Hepatic stellate cell (primary cell): ENCODE data around the gene STX1A.

ENCODE experiments used
- DNase-seq: peaks from one replicate; pipeline ENCODE4 v3.0.0; 2011; ENCODE audit warnings: low spot score

Gene STX1A

DNA sequence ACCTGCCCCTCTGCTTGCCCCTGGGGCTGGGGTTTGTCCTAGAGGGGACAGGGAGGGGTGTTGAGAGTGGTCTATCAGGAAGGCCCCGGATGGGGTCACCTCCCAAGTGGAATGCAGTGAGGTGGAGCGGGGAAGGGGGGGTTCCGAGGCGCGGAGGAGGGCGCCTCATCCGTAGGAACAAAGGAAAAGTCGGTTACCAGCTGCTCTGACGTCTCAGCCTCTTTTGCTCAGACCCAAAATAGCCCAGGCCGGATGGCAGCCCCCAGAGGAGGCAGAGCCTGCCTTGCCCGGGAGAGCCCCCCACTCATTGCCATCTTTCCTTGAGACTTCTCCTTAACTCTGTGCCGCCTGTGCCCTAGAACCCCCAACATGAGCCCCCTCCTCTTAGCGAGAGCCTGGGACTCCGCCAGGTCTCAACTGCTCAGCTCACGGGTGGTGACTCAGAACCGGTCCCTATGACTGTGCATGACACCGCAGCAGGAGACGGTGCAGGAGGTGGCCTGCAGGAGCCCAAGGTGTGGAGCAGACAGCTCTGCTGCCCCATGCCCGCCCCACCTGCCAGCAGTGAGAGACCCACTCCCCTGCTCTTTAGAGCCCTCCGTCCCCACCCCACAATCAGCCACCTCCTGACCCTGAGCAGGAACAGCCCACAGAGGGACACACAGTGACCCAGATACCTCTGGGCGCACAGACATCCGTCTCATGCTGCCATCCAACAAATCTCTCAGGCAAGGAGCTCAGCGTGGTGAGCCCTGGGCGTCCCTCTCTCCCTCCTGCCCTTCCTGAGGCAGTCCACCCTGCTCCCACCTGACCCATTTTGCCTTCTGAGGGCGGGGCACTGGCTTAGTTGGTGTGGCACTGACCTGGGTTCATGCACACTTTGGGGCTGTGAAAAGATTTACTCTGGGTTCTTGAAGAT, 13.1 kb downstream of the STX1A start:
- DNase-seq = no peak

DNA sequence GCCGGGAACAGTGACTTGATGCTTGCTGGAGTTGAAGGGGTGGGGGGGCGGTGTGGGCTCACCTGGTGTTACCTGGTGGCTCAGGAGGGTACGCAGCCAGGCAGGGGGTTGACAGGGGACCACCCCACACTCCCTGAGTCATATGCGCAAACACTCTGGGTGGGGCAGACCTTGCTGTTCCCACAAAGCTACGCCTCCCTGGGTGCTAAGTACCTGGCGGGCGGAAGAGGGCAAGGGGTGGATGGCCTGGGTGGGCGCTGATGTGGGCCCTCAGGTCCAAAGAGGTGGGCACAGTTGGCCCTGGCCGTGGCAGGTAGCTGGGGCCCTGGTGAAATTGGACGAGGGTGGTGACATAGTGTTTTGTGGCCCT, 13.9 kb downstream of the STX1A start:
- DNase-seq = no peak

DNA sequence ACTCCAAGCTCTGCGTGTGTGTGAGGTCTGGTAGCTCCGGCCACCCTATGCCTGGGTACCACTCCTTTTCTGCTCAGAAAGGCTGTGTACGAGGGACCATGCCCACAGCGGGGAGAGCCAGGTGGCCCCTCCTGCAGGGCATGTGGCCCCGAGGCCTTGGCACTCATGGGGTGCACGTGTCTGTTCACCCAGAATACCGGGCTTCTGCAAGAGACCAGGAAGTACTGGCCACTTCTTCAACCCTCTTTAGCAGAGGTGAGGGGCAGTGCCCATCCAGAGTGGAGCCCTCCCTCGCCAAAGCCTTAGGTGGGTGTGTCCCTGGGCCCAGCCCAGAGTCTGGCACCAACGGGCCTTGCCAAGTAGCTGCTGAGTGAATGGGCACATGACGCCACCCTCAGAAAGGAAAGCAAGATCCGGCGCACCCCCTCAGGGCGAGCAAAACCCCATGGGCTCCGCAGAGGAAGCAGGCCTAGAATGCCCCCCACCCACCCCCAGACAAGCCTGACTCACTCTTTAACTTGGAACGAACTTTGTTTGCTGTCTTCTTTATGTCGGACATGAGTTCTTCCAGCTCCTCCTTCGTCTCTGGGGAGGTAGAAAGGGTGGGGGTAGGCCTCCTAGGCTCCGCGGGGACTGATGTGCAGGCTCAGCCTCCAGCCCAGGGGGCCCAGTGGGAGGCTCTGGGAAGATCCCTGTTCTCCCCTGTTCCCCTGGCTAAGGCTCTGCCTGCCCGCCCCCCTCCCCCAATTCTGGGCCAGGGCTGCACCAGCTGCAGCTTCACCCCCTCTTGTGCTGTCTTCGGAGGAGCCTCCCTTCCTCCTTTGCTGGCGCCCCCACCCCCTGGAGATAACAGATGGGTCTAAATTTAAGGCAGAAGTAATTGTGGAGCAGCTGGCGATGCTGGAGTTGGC, 14.6 kb downstream of the STX1A start:
- no peak for DNase-seq

DNA sequence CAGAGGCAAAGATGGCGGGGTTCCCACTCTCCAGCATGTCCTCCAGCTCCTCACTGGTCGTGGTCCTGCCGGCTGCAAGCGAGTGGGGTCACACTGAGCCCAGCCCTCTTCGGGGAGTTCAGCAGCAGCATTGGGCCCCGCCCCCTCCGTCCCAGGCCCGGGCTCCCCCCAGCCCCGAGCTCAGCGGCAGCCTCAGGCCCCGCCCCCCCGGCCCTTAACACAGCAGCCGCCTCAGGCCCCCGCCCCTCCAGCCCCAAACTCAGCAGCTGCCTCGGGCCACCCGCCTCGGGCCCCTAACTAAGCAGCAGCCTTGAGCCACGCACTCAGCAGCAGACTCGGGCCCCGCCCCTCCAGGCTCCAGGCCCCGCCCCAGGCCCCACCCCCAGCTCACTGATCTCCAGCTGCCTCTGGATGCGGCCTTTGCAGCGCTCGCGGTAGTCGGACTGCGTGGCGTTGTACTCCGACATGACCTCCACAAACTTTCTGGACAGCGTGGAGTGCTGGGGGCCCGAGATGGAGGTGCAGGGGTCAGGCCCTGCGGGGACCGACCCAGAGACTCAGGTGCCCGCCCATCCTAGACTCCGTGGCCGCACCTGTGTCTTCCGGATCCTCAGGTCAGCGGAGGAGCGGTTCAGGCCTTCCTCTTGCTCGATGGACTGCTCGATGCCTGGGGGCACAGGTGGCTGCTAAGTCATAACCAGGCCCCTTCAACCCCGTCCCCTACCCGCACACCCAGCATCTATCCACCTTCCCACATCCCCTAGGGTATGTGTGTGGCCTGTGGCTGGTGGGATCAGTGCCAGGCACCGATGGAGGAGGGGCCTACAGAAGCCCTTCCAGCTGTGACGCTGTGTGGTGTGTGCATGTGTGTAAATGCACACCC, 15.5 kb downstream of the STX1A start:
- peak; percentile 60 for DNase-seq

DNA sequence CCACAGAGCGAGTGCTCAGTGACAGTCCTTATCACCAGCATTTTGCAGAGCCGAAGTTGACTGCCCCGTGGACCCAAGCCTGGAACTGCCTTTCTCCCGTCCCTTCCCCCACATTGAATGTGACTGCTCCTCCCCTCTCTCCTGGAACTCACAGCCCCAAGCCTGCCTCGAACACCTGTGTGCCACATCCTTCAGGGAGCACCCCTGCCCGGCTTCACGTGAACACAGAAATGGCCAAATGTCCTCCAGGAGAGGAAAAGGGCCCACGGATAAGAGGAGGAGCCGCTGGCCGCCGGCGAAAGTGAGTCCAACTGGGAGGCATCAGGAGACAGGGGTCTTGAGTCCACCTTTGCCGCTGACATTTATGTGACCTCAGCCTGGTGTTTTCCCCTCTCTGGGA, 16.2 kb downstream of the STX1A start:
- no peak for DNase-seq

DNA sequence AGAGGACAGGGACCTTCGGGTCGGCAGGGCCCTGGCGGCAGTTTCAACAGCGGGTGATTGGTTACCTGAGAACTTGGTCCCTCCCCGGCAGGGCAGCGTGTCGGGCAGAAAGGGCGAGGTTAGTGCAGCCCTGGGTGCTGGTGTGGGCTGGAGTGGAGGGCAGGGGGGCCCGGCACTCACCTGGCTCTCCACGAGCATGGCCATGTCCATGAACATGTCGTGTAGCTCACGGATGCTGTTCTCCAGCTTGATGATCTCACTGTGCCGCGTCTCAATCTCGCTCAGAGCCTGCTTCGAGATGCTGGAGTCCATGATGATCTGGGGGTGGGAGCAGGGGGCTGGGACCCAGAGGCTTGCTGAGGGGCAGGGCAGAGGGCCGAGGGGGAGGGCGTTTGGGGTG, 16.8 kb downstream of the STX1A start:
- DNase-seq = no peak

DNA sequence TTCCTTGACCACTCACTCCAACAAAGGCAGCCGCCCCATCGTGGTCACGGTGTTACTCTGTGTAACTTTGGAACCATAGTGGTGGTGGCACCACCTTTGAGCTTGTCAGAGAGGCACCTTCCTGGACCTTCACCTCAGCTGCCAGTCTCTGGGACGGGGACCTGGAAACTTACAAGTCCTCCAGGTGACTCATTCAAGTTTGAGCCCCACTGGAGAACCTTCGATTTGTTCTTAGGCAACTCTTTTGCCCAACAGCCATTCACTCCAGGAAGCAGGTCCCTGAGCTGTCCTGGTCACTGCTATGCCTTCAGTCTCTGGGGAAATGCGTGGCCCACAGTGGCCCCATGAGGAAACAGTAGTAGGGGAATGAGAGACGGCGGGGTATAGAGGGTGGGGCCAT, 17.2 kb downstream of the STX1A start:
- DNase-seq = no peak

DNA sequence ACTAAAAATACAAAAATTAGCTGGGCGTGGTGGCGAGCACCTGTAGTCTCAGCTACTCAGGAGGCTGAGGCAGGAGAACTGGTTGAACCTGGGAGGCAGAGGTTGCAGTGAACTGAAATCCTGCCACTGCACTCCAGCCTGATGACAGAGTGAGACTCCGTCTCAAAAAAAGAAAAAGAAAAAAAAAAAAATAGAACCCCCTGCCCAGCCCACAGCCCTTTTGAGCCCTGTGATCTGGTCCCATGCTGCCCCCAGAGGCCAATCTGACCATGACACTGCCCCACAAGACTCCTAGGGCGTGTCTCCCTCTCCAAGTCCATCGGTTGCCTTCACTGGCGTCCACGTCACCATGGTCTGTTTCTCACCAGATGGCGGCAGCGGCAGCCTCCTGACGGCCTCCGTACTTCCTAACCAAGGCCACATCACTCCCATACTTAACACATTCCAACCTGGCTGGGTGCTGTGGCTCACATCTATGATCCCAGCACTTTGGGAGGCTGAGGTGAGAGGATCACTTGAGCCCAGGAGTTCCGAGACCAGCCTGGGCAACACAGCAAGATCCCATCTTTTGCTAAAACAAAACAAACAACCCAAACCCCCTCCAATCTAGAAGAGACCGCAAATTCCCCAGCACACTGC, 18.0 kb downstream of the STX1A start:
- peak; percentile 74 for DNase-seq

DNA sequence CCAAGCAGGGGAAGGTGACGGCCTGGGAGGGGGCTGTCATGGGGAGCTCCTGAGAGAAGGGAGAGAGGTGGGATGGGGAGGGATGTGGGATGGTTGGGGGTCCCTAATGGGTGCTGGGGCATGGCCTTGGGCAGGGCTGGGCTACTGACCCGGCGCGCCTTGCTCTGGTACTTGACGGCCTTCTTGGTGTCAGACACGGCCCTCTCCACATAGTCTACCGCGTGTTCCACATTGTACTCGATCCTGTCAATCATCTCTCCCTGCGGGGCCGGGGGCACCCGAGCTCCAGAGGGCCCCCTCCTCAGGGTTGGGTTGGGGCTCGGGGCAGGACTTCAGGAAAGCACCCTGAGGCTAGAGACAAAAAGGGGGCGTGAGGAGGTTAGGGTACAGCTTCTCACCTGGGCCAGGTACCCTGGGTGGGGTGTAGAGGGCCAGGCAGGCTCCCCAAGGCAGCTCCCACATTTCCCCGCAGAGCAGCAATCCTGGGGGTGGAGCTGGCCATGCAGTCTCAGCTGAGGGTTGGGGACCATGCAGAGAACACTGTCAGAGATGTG, 18.8 kb downstream of the STX1A start:
- no peak for DNase-seq

DNA sequence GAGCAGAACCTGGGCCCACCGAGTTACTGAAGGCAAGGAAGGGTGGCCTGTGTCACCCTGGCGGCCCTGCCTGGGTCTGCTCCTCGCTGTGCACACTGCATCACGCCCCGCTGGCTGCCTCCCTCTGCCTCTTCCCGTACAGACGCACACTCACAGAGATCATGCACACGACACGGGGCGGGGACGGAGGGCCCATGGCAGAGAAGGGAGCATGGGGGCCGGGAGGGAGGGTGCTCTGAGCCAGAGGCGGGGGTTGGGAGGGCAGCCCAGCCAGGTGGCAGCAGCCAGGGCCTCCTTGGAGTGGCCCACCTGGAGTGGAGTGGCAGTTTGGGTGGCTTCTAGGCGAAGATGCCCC, 19.4 kb downstream of the STX1A start:
- DNase-seq = no peak

DNA sequence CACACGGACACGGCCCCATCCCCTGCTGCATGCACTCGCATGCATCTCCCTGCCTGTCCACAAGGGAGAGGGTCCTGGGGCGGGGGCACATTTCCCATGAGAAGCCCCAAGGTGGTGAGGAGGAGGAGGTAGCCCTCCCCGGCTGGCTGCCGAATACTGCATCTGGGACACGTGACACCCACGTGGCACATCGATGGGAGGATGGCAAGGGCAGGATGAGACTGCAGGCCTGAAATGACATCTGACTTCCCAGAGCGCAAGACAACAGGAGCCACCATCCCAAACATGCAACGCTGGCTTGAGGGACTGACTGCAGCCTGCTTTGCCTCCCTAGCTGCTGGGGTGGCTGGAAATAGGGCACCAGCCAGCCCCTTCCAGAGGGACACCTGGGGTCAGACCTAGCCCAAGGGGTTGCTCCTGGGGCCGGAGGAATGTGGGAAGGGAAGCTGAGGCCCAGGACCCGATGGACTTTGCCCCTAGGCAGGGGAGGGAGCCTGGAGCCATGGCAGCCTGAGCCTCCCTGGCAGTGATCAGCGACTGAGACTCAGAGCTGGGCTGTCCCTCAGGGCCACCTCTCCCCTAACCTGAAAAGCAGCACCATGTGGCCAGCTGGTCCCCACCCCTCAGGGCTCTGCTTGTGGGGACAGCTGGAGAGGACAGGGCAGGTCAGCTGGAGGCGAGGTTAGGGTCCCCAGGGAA, 19.9 kb downstream of the STX1A start:
- no peak for DNase-seq

DNA sequence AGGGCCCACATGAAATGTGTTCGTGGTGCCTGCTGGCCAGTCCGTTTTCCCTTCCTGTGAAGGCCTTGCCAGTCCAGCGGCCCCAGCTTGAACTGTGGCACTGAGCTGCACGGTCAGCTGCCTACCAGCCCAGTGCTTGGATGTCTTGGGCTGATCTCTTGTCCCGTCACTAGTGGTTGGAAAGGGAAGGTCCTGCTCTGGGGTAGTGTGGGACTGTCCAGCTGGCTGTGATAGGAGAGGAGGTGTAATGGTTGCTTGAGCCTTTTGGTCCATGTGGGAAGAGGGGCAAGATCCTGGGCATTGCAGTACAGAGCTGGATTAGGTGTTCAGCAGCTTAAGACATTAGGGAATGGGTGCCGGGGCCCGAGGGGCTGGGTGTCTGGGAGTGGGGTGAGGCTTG, 21.1 kb downstream of the STX1A start:
- DNase-seq = no peak

DNA sequence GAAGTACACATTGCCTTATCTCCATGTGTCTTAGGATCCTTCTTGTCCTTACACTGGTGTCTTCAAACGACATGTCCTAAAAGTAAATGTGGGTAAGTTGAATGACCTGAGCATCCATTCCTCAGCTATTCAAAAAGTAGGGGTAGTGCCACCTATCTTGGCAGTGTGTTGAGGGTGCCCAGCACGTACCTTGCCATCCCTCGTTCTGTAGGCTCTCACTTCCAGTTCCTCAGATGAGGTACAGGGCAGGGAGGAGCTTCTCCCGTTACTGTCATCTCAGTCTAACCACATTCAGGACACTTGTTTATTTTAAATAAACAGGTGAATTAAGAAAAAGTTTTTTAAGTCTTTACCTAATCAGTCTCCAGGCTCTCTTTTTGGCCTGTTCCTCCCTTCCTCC, 23.1 kb downstream of the STX1A start:
- DNase-seq = no peak

DNA sequence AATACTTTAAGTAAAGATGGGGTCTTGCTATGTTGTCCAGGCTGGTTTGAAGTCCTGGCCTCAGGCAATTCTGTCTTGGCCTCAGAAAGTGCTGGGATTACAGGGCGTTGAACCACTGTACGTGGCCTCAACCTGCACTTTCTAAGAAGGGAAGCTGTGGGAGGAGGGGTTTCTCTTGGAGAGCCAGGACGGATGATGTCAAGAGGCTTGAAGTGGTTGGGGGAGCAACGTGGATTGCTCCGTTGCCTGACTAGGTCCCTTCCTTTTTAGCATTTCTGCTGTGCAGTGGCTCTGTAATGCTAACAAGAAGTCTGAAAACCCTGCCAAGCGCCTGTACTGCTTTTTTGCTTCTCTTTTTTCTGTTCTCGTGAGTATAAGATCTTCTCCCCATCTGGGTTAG, 28.8 kb downstream of the STX1A start:
- no peak for DNase-seq

DNA sequence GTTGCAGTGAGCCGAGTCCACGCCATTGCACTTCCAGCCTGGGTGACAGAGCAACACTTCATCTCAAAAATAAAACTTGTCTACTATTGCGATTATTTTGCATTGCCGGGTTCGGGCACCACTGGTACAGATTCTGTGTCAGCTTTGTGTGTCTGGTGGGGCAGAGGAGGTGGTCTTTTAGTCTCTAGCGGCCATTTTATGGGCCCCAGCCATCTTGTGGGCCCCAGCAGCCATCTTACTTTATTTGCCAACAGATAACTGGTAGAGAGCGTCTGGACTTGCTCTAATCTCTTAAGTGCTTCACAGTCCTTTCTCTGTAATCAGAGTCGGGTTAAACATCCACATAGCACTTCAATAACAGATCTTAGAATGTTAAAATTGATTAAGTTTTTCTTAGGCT, 31.2 kb downstream of the STX1A start:
- DNase-seq = no peak

DNA sequence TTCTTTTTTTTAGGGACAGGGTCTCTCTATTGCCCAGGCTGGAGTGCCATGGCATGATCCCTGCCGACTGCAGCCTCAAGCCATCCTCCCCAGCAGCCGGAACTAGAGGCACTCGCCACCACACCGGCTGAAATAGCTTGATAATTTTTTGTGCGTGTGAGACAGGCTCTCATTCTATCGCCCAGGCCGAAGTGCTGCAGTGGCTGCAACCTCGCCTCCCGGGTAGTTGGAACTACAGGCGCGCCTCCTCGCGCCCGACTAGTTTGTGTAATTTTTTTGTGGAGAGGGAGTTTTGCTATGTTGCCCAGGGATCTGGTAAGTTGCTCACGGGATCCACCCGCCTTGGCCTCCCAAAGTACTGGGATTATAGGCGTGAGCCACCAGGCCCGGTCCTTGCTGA, 34.2 kb downstream of the STX1A start:
- DNase-seq = no peak

DNA sequence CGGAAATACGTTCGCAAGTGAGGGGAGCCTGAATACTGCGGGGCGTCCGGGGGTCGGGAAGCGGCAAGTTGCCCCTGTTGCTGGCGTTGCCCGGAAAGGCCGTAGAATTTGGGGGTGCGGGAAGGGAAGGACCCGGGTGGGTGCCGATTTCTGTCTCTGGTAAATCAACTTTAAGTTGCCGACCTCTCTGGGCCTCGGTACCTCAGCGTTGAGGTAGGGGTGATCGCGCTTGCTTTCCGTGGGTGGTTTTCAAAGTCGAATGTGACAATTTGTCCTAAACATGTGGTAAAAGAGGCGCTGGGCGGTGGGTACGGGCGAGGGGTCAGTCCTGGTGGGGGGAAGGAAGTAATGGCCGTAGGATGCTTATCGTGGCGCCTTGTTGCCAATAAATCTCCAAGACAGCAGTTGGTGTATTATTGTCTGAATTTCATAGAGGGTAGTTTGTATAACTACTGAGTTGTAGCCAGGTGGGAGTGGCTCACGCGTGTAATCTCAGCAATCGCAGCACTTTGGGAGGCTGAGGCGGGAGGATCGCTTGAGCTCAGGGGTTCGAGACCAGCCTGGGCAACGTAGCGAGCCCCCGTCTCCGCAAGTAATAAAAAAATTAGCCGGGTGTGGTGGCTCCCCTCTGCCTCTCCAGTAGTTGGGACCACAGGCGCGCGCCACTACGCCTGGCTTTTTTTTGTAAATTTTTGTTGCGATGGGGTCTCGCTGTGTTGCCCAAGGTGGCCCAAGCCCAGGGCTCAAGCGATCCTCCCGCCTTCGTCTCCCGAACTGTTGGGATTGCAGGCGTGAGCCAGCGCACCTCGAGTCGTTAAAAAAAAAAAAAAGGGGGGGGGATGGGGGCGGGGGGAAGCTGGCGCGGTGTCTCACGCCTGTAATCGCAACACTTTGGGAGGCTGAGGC, 35.4 kb downstream of the STX1A start:
- no peak for DNase-seq

DNA sequence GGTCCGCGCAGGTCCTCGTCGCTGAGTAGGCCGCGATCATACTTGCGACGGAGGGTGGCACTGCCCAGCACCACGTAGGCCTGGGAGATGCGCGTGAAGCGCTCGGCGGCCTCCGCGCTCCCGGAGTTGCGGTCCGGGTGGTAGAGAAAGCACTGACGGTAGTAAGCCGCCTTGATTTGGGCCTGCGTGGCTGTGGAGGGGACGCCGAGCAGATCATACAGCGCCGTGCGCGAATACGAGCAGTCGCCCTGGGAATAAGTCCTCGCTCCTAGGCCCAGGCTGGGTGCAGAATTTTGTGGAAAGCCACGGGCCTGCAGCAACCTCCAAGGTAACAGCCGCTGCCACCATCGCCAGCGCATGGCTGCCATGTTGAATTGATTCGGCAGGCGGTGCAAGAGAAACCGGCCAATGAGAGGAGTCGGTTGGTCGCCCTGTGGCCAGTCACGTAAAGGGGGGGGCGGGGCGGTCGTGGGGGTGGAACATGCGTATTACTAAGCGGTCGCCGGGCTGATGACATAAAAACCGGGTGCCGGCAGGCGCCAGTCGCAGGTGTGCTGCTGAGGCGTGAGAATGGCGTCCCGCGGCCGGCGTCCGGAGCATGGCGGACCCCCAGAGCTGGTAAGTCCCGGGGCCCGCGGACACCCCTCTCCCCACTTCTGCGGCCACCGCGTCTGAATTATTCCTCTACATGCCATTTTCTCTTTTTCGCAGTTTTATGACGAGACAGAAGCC, 36.2 kb downstream of the STX1A start, which contains the start of the genes BUD23 and DNAJC30:
TSS of gene BUD23 (plus strand) at position 542 of the 732 bp plus-strand sequence. CDS start at position 571, 29 bp downstream.
TSS of gene DNAJC30 (minus strand) at position 398 of the 732 bp plus-strand sequence. CDS start at position 368, 30 bp downstream.
- DNase-seq = peak; percentile 99

DNA sequence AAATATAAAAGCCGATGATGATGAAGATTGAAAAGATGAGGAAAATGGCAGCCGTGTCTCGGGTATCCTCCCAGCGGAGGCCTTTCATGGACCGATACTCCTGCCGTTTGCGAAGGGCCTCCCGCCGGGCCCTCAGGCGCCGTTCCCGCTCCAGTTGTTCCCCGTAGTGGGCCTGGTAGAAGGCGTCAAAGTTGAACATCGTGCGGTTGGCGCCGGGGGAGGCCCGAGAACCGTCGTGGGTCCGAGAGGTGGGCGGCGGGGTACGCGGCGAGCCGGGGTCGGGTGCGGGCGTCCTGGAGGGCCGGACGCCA, 36.8 kb downstream of the STX1A start:
- no peak for DNase-seq
